ENCODE data around the gene TRAF3IP3. TPM values are rescaled to one million over a fixed set of nuclear protein-coding genes. Genes with fewer than 3 reads are reported as not detected.

The TRAF3IP3 gene
- total and polyA plus RNA-seq, 2 donors (not counting 1 experiment from before 2014, with no cell fraction given): not detected

DNA sequence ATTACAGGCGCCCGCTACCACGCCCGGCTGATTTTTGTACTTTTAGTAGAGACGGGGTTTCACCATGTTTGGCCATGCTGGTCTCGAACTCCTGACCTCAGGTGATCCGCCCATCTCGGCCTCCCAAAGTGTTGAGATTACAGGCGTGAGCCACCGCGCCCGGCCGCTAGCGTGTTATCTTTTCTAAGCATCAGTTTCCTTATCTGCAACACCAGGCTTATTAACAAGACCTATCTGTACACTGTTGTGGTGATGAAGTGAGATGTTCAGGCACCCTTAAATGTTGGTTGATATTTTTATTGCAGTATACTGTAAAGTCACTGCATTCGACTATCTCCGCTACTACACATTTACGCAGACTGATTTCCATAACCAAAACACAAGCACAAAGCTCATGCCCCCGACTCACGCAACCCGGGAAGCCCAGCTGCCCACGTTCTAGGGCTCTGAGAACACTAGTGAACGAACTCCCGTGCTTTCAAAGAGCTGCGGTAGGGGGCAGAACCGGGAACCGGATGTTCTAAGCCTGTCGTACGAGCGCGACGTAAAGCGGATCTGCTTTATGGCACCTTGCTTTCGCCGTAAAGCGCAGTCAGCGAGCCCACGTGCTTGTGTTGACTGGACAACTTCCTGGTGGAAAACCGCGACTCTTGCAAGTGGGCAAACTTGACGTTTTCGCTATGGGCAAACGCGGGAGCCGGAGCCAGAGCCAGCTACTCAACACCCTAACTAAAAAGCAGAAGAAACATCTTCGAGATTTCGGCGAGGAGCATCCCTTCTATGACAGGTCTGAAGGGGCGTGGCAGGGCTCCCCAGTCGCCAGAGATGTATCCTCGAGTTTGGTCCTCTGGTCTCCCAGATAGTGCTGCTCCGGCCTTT, 71.8 kb downstream of the TRAF3IP3 start, which contains the start of gene UTP25:
TSS of gene UTP25 (plus strand) at position 589 of the 879 bp plus-strand sequence. CDS start at position 681, 92 bp downstream.
- no peak for TF ChIP-seq EZH2 (IDR thresholded peaks at IDR 0.05; ENCODE audit: low read length, missing control alignments)
- TF ChIP-seq, protein P1, sequence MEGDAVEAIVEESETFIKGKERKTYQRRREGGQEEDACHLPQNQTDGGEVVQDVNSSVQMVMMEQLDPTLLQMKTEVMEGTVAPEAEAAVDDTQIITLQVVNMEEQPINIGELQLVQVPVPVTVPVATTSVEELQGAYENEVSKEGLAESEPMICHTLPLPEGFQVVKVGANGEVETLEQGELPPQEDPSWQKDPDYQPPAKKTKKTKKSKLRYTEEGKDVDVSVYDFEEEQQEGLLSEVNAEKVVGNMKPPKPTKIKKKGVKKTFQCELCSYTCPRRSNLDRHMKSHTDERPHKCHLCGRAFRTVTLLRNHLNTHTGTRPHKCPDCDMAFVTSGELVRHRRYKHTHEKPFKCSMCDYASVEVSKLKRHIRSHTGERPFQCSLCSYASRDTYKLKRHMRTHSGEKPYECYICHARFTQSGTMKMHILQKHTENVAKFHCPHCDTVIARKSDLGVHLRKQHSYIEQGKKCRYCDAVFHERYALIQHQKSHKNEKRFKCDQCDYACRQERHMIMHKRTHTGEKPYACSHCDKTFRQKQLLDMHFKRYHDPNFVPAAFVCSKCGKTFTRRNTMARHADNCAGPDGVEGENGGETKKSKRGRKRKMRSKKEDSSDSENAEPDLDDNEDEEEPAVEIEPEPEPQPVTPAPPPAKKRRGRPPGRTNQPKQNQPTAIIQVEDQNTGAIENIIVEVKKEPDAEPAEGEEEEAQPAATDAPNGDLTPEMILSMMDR (conservative IDR thresholded peaks at IDR 0.05 in 1 of 2, IDR thresholded peaks at IDR 0.05 in 1 of 2; ENCODE audit: low read depth in 1 of 2, low read length in 2 of 2): peak; percentile 76 to 82
- Histone ChIP-seq H3K4me3 (replicated peaks in 1 of 4; ENCODE audit: control extremely low read depth in 1 of 4, insufficient read depth in 1 of 4, low read depth in 3 of 4, low read length in 4 of 4) (peak within 1 kb of the TSS; percentile 90 to 97 (median 96)), H3K9me3 (ENCODE audit: control insufficient read depth, insufficient read depth, low read depth, low read length) (no peaks in the 10 kb centered on the region), H3K27me3 (ENCODE audit: control insufficient read depth, insufficient read depth, low read length) (no peaks in the 10 kb centered on the region), H3K9ac (ENCODE audit: insufficient read depth, low read length) (peak within 1 kb of the TSS; percentile 59), H4K20me1 (ENCODE audit: control insufficient read depth, extremely low read depth, insufficient read depth, low read length) (no peaks in the 10 kb centered on the region), H3K4me2 (ENCODE audit: extremely low read depth, insufficient read depth, low read length) (peak within 1 kb of the TSS; percentile 82), H2AFZ (ENCODE audit: low read length) (peak within 1 kb of the TSS; percentile 93), H3K79me2 (ENCODE audit: control insufficient read depth, insufficient read depth, low read length) (peaks cover 17% of the 10 kb centered on the region), H3K4me1 (ENCODE audit: control insufficient read depth, extremely low read depth, insufficient read depth, low read length) (peaks cover 10% of the 10 kb centered on the region), H3K36me3 (ENCODE audit: control insufficient read depth, insufficient read depth, low read length) (peaks cover 1% of the 10 kb centered on the region), H3K27ac (ENCODE audit: insufficient read depth, low read length) (peak within 1 kb of the TSS; percentile 76)
- peak; percentile 97 to 98 for DNase-seq (ENCODE audit: low read depth in 2 of 2)

DNA sequence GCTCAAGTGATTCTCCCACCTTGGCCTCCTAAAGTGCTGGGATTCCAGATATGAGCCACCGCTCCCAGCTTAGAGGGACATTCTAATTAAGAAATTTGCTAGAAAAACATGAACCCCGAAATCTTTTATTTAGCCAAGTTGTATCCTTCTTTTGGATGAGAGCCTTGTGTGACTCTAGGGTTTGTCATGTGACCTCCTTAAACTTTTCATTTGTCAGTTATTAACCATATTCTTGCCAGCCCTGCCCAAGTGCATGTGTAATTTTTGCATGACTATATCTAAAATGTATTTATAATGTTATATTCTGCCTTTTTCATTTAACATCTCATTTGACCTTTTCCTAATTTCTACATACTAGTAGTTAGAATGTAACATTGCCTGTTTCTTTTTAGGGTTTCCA, 73.9 kb downstream of the TRAF3IP3 start:
- DNase-seq (ENCODE audit: low read depth in 2 of 2): no peak
- no peak overlapping the region for H3K27ac ChIP-seq (ENCODE audit: insufficient read depth, low read length)
- no peaks in the 10 kb centered on the region for H3K27me3 ChIP-seq (ENCODE audit: control insufficient read depth, insufficient read depth, low read length)
- H3K4me2 ChIP-seq (ENCODE audit: extremely low read depth, insufficient read depth, low read length): peak overlapping the region; percentile 19
- H3K79me2 ChIP-seq (ENCODE audit: control insufficient read depth, insufficient read depth, low read length): peaks cover 21% of the 10 kb centered on the region
- TF ChIP-seq, protein P1 (conservative IDR thresholded peaks at IDR 0.05 in 1 of 2, IDR thresholded peaks at IDR 0.05 in 1 of 2; ENCODE audit: low read depth in 1 of 2, low read length in 2 of 2): no peak
- no peak for TF ChIP-seq EZH2 (IDR thresholded peaks at IDR 0.05; ENCODE audit: low read length, missing control alignments)
- no peak overlapping the region for H3K9ac ChIP-seq (ENCODE audit: insufficient read depth, low read length)
- H4K20me1 ChIP-seq (ENCODE audit: control insufficient read depth, extremely low read depth, insufficient read depth, low read length): no peaks in the 10 kb centered on the region
- H3K4me3 ChIP-seq (replicated peaks in 1 of 4; ENCODE audit: control extremely low read depth in 1 of 4, insufficient read depth in 1 of 4, low read depth in 3 of 4, low read length in 4 of 4): peak overlapping the region in 2 of 4 experiments; percentile 90 to 96
- H3K36me3 ChIP-seq (ENCODE audit: control insufficient read depth, insufficient read depth, low read length): peaks cover 9% of the 10 kb centered on the region
- peaks cover 10% of the 10 kb centered on the region for H3K4me1 ChIP-seq (ENCODE audit: control insufficient read depth, extremely low read depth, insufficient read depth, low read length)
- H2AFZ ChIP-seq (ENCODE audit: low read length): no peak overlapping the region
- H3K9me3 ChIP-seq (ENCODE audit: control insufficient read depth, insufficient read depth, low read depth, low read length): no peaks in the 10 kb centered on the region

DNA sequence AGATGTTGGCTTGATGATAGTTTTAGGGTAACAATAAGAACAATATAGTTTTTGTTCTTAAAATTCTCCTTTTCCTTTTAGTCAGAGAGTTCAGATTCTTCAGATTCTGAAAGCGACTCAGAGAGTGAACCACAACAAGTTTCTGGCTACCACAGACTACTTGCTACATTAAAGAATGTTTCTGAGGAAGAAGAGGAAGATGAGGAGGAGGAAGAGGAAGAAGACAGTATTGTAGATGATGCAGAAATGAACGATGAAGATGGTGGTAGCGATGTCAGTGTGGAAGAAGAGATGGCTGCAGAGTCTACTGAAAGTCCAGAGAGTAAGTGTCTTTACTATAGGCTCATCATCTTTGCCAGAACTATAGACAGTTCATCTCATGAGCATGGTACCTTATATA, 74.9 kb downstream of the TRAF3IP3 start:
- Histone ChIP-seq H3K4me2 (ENCODE audit: extremely low read depth, insufficient read depth, low read length) (no peak overlapping the region), H3K27ac (ENCODE audit: insufficient read depth, low read length) (no peak overlapping the region), H4K20me1 (ENCODE audit: control insufficient read depth, extremely low read depth, insufficient read depth, low read length) (no peaks in the 10 kb centered on the region), H3K9ac (ENCODE audit: insufficient read depth, low read length) (no peak overlapping the region), H3K36me3 (ENCODE audit: control insufficient read depth, insufficient read depth, low read length) (peaks cover 9% of the 10 kb centered on the region), H3K4me3 (replicated peaks in 1 of 4; ENCODE audit: control extremely low read depth in 1 of 4, insufficient read depth in 1 of 4, low read depth in 3 of 4, low read length in 4 of 4) (no peak overlapping the region), H3K79me2 (ENCODE audit: control insufficient read depth, insufficient read depth, low read length) (peaks cover 21% of the 10 kb centered on the region), H3K4me1 (ENCODE audit: control insufficient read depth, extremely low read depth, insufficient read depth, low read length) (peaks cover 10% of the 10 kb centered on the region), H2AFZ (ENCODE audit: low read length) (no peak overlapping the region), H3K27me3 (ENCODE audit: control insufficient read depth, insufficient read depth, low read length) (no peaks in the 10 kb centered on the region), H3K9me3 (ENCODE audit: control insufficient read depth, insufficient read depth, low read depth, low read length) (no peaks in the 10 kb centered on the region)
- TF ChIP-seq EZH2 (IDR thresholded peaks at IDR 0.05; ENCODE audit: low read length, missing control alignments): no peak
- TF ChIP-seq, protein P1 (conservative IDR thresholded peaks at IDR 0.05 in 1 of 2, IDR thresholded peaks at IDR 0.05 in 1 of 2; ENCODE audit: low read depth in 1 of 2, low read length in 2 of 2): no peak
- DNase-seq (ENCODE audit: low read depth in 2 of 2): no peak

Measured in fibroblast of lung (primary cell).